ENCODE results near the gene TSPAN15. TPM values are rescaled to one million over a fixed set of nuclear protein-coding genes. Genes with fewer than 3 reads are reported as not detected.

The TSPAN15 gene
- total and polyA plus RNA-seq, 2 experiments from 2014 or later: 0.34 TPM; not detected in 1

DNA sequence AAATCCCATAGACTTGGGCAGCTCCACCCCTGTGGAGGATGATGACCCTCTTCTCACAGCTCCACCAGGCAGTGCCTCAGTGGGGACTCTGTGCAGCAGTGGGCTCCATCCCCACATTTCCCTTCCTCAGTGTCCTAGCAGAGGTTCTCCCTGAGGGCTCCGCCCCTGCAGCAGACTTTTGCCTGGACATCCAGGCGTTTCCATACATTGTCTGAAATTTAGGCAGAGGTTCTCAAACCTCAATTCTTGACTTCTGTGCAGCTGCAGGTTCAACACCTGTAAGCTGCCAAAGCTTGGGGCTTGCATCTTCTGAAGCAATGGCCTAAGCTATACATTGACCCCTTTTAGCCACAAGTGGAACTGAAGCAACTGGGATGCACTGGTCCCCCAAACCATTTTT, 90.2 kb downstream of the TSPAN15 start:
- WGBS, 2 experiments (ENCODE audit: low coverage in 1 of 2, low lambda C conversion rate in 2 of 2, missing lambda C conversion rate in 2 of 2): 15 to 29% methylated on average over 2 of the region's 2 CpGs
- in situ Hi-C loops (cut with MboI): no loop called here
- no peak overlapping the region for H2AFZ ChIP-seq
- no peaks in the 10 kb centered on the region for H3K79me2 ChIP-seq (ENCODE audit: insufficient read depth)
- TF ChIP-seq EZH2 (IDR thresholded peaks at IDR 0.05; ENCODE audit: insufficient read depth, poor library complexity, severe bottlenecking) (no peak), EZH2phosphoT487 (IDR thresholded peaks at IDR 0.05; ENCODE audit: insufficient read depth, low read depth) (no peak)
- H3K27me3 ChIP-seq (replicated peaks; ENCODE audit: insufficient read depth): no peaks in the 10 kb centered on the region; the same call in none of the 2 replicates
- no peaks in the 10 kb centered on the region for H3K4me1 ChIP-seq (ENCODE audit: insufficient read depth)
- no peaks in the 10 kb centered on the region for H4K20me1 ChIP-seq (ENCODE audit: insufficient read depth)
- no peak overlapping the region for H3K9ac ChIP-seq
- no peak overlapping the region for H3K27ac ChIP-seq
- H3K4me2 ChIP-seq (ENCODE audit: unreplicated experiment): no peak overlapping the region
- no peaks in the 10 kb centered on the region for H3K9me2 ChIP-seq (ENCODE audit: insufficient read depth)
- no peaks in the 10 kb centered on the region for H3K36me3 ChIP-seq (ENCODE audit: low read depth)
- no peaks in the 10 kb centered on the region for H3K9me3 ChIP-seq (ENCODE audit: low read depth)
- no peak overlapping the region for H3K4me3 ChIP-seq
- no peak for DNase-seq
- no peaks in the 10 kb centered on the region for H3F3A ChIP-seq (ENCODE audit: insufficient read depth)

DNA sequence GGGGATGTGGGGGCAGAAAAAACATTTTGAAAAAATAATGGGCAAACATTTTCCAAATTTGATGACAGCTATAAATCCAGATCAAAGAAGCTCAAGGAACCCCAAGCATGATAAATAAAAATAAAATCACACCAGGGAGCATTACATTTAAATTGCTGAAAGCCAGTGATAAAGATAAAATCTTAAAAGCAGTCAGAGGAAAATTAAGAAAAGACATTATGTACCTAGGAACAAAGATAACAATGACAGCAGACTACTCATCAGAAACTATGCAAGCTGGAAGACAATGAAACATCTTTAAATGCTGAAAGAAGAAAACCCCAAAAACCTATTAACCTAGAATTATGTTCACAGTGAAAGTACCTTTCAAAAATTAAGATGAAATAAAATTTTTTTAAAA, 98.7 kb downstream of the TSPAN15 start:
- in situ Hi-C loops (cut with MboI): no loop called here
- no peaks in the 10 kb centered on the region for H3K79me2 ChIP-seq (ENCODE audit: insufficient read depth)
- no peaks in the 10 kb centered on the region for H3K4me1 ChIP-seq (ENCODE audit: insufficient read depth)

DNA sequence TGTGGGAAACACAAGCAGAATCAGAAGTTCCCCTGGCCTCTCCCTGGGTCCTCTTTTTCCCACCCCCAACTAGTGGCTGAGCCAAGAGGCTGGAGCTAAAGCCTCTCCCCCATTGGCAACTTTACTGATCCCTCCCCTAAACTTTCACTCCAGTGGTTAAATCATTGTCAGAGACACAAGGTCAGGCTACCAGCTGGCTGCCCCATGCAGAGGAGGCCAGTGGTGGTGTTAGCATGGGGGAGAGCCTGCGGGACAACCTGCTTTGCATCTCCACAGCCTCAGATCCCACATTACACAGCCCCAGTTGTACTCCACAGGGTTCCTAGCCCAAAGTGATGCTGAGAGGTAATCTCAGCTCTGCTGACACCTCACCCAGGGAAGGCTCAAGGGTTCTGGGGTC, 101.0 kb downstream of the TSPAN15 start:
- no peak overlapping the region for H3K4me2 ChIP-seq (ENCODE audit: unreplicated experiment)
- no peak overlapping the region for H3K4me3 ChIP-seq
- no peaks in the 10 kb centered on the region for H3K4me1 ChIP-seq (ENCODE audit: insufficient read depth)
- H4K20me1 ChIP-seq (ENCODE audit: insufficient read depth): no peaks in the 10 kb centered on the region
- H3K36me3 ChIP-seq (ENCODE audit: low read depth): no peaks in the 10 kb centered on the region
- TF ChIP-seq EZH2phosphoT487 (IDR thresholded peaks at IDR 0.05; ENCODE audit: insufficient read depth, low read depth) (no peak), EZH2 (IDR thresholded peaks at IDR 0.05; ENCODE audit: insufficient read depth, poor library complexity, severe bottlenecking) (no peak)
- H3F3A ChIP-seq (ENCODE audit: insufficient read depth): no peaks in the 10 kb centered on the region
- H3K27me3 ChIP-seq (replicated peaks; ENCODE audit: insufficient read depth): peaks cover 12% of the 10 kb centered on the region; the same call in 1 of the 2 replicates
- DNase-seq: no peak
- H3K9me2 ChIP-seq (ENCODE audit: insufficient read depth): no peaks in the 10 kb centered on the region
- WGBS, 2 experiments (ENCODE audit: low coverage in 1 of 2, low lambda C conversion rate in 2 of 2, missing lambda C conversion rate in 2 of 2): 0% methylated on average over 1 of the region's 1 CpG
- no peaks in the 10 kb centered on the region for H3K79me2 ChIP-seq (ENCODE audit: insufficient read depth)
- H3K9ac ChIP-seq: no peak overlapping the region
- H3K9me3 ChIP-seq (ENCODE audit: low read depth): peaks cover 8% of the 10 kb centered on the region
- H3K27ac ChIP-seq: no peak overlapping the region
- H2AFZ ChIP-seq: no peak overlapping the region
- in situ Hi-C loops (cut with MboI): no loop called here

More for the DNA sequence above, 98.7 kb downstream of the TSPAN15 start:
- peak; percentile 18 for DNase-seq
- no peaks in the 10 kb centered on the region for H3F3A ChIP-seq (ENCODE audit: insufficient read depth)
- no peak overlapping the region for H3K4me2 ChIP-seq (ENCODE audit: unreplicated experiment)
- H3K9me2 ChIP-seq (ENCODE audit: insufficient read depth): no peaks in the 10 kb centered on the region
- no peak overlapping the region for H3K4me3 ChIP-seq
- TF ChIP-seq EZH2phosphoT487 (IDR thresholded peaks at IDR 0.05; ENCODE audit: insufficient read depth, low read depth) (no peak), EZH2 (IDR thresholded peaks at IDR 0.05; ENCODE audit: insufficient read depth, poor library complexity, severe bottlenecking) (no peak)
- H3K36me3 ChIP-seq (ENCODE audit: low read depth): no peaks in the 10 kb centered on the region
- no peaks in the 10 kb centered on the region; the same call in none of the 2 replicates for H3K27me3 ChIP-seq (replicated peaks; ENCODE audit: insufficient read depth)
- H2AFZ ChIP-seq: no peak overlapping the region
- H3K27ac ChIP-seq: no peak overlapping the region
- H4K20me1 ChIP-seq (ENCODE audit: insufficient read depth): no peaks in the 10 kb centered on the region
- peaks cover 8% of the 10 kb centered on the region for H3K9me3 ChIP-seq (ENCODE audit: low read depth)
- no peak overlapping the region for H3K9ac ChIP-seq

DNA sequence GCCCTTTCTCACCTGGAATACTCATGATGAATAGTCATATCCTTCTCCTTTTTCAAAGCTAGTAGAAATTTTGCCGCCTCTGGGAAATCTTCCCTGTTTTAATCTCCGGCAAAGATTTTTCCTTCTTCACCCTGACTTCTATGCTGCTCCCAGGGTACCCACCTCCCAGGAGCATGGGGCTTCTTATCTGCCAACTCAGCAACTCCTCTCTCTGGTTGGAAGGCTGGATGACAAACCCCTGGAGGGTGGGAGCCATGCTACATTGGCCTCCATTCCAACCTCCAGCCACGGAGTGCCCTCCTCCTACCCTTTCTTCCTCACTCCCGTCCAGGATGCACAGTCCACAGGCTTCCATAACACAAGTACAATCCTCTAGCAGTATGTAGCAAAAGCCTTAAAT, 102.1 kb downstream of the TSPAN15 start:
- no peaks in the 10 kb centered on the region for H3K79me2 ChIP-seq (ENCODE audit: insufficient read depth)
- peaks cover 22% of the 10 kb centered on the region; the same call in 1 of the 2 replicates for H3K27me3 ChIP-seq (replicated peaks; ENCODE audit: insufficient read depth)
- H3K4me1 ChIP-seq (ENCODE audit: insufficient read depth): no peaks in the 10 kb centered on the region
- no peak overlapping the region for H2AFZ ChIP-seq
- no peaks in the 10 kb centered on the region for H3K36me3 ChIP-seq (ENCODE audit: low read depth)
- no peaks in the 10 kb centered on the region for H3F3A ChIP-seq (ENCODE audit: insufficient read depth)
- H3K4me2 ChIP-seq (ENCODE audit: unreplicated experiment): no peak overlapping the region
- no peaks in the 10 kb centered on the region for H4K20me1 ChIP-seq (ENCODE audit: insufficient read depth)
- TF ChIP-seq EZH2phosphoT487 (IDR thresholded peaks at IDR 0.05; ENCODE audit: insufficient read depth, low read depth): no peak
- TF ChIP-seq EZH2 (IDR thresholded peaks at IDR 0.05; ENCODE audit: insufficient read depth, poor library complexity, severe bottlenecking): no peak
- H3K9me3 ChIP-seq (ENCODE audit: low read depth): peaks cover 8% of the 10 kb centered on the region
- in situ Hi-C loops (cut with MboI): no loop called here
- no peak overlapping the region for H3K27ac ChIP-seq
- no peaks in the 10 kb centered on the region for H3K9me2 ChIP-seq (ENCODE audit: insufficient read depth)
- H3K4me3 ChIP-seq: no peak overlapping the region
- 68 to 72% methylated on average over 4 of the region's 4 CpGs for WGBS, 2 experiments (ENCODE audit: low coverage in 1 of 2, low lambda C conversion rate in 2 of 2, missing lambda C conversion rate in 2 of 2)
- no peak overlapping the region for H3K9ac ChIP-seq
- no peak for DNase-seq

DNA sequence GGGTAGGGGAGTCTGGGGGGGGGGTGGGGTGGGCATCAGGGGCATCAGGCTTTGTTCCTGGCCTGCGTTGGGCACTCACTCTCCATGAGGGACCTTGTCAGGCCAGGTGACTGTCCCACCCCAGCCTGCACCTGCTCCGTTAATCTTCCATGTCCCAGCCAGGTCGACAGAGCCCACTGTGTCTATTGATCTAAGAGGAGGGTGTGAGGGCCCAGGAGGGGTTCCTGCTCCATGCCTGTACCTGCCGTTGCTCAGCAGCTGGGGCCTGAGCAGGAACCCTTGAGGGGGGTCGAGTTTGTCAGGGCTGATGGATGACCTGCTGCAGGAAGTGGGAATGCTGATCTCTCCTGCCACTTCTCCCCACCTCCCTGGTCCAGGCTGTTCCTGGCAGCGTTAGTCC, 103.3 kb downstream of the TSPAN15 start:
- Histone ChIP-seq H3K27me3 (replicated peaks; ENCODE audit: insufficient read depth) (peaks cover 22% of the 10 kb centered on the region; the same call in 1 of the 2 replicates), H3K9ac (no peak overlapping the region), H3K36me3 (ENCODE audit: low read depth) (no peaks in the 10 kb centered on the region), H4K20me1 (ENCODE audit: insufficient read depth) (no peaks in the 10 kb centered on the region), H2AFZ (no peak overlapping the region), H3K4me3 (no peak overlapping the region), H3K79me2 (ENCODE audit: insufficient read depth) (no peaks in the 10 kb centered on the region), H3K9me3 (ENCODE audit: low read depth) (peaks cover 6% of the 10 kb centered on the region), H3K4me2 (ENCODE audit: unreplicated experiment) (no peak overlapping the region), H3K9me2 (ENCODE audit: insufficient read depth) (no peaks in the 10 kb centered on the region), H3K27ac (no peak overlapping the region), H3K4me1 (ENCODE audit: insufficient read depth) (no peaks in the 10 kb centered on the region), H3F3A (ENCODE audit: insufficient read depth) (no peaks in the 10 kb centered on the region)
- TF ChIP-seq EZH2phosphoT487 (IDR thresholded peaks at IDR 0.05; ENCODE audit: insufficient read depth, low read depth): no peak
- DNase-seq: no peak
- 3 to 8% methylated on average over 4 to 6 of the region's 6 CpGs for WGBS, 2 experiments (ENCODE audit: low coverage in 1 of 2, low lambda C conversion rate in 2 of 2, missing lambda C conversion rate in 2 of 2)
- in situ Hi-C loops (cut with MboI): no loop called here

Other genes starting within 250 kb of the TSPAN15 start
- 0.13 and 0.32 TPM in 2 replicates for gene HKDC1, start 231.1 kb upstream of the TSPAN15 start, total RNA-seq (2014; rRNA removed; shearing (Covaris generic))
- 0.33 and 0.34 TPM in 2 replicates for gene HKDC1, start 231.1 kb upstream of the TSPAN15 start, polyA plus RNA-seq (2016; fragmentation: Nextera tagmentation; extraction: Ambion mirVana)
- 96.6 and 99.4 TPM in 2 replicates for gene HK1, start 173.0 kb upstream of the TSPAN15 start, total RNA-seq (2014; rRNA removed; shearing (Covaris generic))
- 134 and 137 TPM in 2 replicates for gene HK1, start 173.0 kb upstream of the TSPAN15 start, polyA plus RNA-seq (2016; fragmentation: Nextera tagmentation; extraction: Ambion mirVana)
- 0.54 TPM in 1 of 2 replicates, not detected in the other for gene TACR2, start 34.5 kb upstream of the TSPAN15 start, total RNA-seq (2014; rRNA removed; shearing (Covaris generic))
- 0.24 and 0.25 TPM in 2 replicates for gene TACR2, start 34.5 kb upstream of the TSPAN15 start, polyA plus RNA-seq (2016; fragmentation: Nextera tagmentation; extraction: Ambion mirVana)
- gene NEUROG3, start 122.0 kb downstream of the TSPAN15 start, total RNA-seq (2014; rRNA removed; shearing (Covaris generic)): not detected in 2 replicates
- gene NEUROG3, start 122.0 kb downstream of the TSPAN15 start, polyA plus RNA-seq (2016; fragmentation: Nextera tagmentation; extraction: Ambion mirVana): not detected in 2 replicates
- not detected in 2 replicates for gene FAM241B, start 178.8 kb downstream of the TSPAN15 start, total RNA-seq (2014; rRNA removed; shearing (Covaris generic))
- 0.18 and 0.42 TPM in 2 replicates for gene FAM241B, start 178.8 kb downstream of the TSPAN15 start, polyA plus RNA-seq (2016; fragmentation: Nextera tagmentation; extraction: Ambion mirVana)

Measured in GM23248 (cell line).